LNCAP (cell line): ENCODE data around the gene MIGA2.

Experiments used
- TF ChIP-seq, protein P1 (sequence below): fragments of 450-650 bp; IDR thresholded peaks from 2 replicates; pipeline ENCODE4 v1.5.1; 2017; ENCODE audit warnings: mild to moderate bottlenecking

Gene MIGA2

DNA sequence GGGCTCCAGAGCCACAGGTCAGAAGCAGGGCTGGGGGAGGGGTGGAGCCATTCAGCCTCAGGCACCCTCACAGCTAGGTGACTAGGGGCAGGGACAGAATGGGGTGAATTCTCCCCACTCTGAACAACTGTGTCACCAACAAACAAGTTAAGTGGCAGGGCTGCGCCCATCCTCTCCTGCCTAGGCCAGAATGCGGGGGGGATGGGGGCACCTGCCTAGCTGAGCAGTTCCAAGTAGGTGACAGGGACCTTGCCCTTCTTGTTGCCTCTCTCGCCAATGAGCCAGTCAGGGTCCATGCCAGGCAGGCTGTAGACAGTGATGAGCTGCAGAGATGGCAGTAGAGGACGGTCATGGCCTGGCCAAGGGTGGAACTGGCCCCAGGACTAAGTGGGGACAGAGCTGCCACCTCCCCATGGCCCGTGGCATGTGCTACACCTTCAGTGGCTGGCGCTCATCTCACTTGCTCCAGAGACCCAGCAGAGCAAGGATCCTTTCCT, 27.9 kb upstream of the MIGA2 start:
- TF ChIP-seq, protein P1, sequence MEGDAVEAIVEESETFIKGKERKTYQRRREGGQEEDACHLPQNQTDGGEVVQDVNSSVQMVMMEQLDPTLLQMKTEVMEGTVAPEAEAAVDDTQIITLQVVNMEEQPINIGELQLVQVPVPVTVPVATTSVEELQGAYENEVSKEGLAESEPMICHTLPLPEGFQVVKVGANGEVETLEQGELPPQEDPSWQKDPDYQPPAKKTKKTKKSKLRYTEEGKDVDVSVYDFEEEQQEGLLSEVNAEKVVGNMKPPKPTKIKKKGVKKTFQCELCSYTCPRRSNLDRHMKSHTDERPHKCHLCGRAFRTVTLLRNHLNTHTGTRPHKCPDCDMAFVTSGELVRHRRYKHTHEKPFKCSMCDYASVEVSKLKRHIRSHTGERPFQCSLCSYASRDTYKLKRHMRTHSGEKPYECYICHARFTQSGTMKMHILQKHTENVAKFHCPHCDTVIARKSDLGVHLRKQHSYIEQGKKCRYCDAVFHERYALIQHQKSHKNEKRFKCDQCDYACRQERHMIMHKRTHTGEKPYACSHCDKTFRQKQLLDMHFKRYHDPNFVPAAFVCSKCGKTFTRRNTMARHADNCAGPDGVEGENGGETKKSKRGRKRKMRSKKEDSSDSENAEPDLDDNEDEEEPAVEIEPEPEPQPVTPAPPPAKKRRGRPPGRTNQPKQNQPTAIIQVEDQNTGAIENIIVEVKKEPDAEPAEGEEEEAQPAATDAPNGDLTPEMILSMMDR = no peak

DNA sequence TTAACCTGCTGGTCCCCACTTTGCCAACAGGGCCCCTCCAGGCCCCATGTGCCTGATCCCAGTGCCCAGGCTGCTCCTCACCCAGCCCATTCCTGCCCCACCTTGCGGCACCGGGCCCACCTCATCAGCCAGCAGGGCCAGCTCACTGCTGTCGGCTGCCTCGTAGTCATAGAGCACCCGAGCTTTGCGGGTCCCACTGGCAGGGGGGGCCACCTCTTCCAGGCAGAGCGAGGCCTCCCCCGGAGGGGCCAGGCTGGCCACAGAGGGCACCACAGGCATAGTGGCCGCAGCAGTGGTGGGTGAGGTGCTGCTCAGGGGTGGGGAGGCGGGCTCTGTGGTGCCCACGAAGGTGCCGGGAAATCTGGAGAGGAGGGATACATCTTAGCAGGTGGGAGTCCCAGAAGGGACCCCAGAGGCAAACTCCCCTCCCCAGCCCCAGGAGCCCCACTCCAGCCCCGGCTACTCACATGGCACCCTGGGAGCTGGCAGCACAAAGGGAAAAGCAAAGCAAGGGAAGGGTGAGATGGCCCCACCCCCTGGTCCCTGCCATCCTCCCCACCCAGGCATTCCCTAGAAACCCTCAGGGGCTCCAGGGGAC, 27.3 kb upstream of the MIGA2 start:
- TF ChIP-seq, protein P1 = no peak

DNA sequence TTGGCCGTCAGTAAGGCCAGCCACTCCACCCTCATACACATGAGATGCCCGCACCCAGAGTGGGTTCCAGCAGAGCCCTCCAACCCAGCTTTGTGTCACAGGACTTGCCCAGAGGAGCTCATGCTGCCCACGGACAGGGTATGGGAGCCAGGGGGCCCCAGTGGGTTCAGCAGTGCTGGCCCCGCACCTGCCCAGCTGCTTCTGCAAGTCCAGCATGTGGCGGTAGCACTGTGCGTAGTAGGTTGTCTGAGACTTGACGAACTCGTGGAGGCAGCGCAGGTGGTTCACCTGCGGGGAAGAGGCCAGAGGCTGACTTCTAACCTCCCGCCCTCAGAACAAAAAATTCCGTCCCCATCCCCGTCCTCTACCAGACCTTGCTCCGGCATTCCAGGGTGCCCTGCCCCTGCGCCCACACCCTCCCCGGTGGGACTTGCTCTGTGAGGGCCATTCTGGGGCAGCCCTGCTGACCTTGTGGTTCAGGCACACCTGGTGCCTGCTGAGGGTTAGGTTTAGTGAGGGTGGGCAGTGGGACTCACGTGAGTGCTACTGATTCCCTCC, 26.8 kb upstream of the MIGA2 start:
- TF ChIP-seq, protein P1 = no peak

DNA sequence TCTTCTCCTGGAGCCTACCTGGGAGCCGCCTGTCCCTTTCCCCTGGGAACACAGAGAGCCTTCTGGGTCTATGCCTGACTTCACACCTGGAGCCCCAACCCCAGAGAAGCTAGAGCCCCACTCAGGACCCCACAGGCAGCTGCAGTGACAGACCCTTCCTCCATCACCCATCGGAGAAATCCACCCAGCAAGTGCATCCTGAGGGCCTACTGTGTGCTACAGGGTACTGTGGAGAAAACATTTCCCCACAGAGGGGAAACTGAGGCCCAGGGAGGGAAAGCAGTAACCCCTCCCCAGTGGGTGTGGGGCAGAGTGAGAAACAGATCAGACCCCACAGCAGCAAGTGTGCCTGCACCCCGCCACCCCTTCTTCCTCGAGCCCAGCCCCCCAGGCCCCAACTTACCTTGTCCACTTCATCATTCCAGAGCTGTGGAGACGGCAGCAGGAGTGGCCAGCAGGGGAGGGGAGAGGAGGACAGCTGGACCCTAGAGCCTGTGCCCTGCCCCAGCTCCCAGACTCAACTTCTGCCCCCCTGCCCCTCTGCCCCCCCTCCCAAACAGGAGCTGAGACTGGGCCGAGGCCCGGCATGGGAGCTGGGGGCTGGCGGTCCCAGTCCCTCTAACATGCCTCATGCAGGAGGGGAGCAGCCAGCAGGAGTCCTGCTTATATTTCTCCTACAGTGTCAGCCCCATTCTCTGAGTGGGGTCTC, 26.0 kb upstream of the MIGA2 start:
- TF ChIP-seq, protein P1 = no peak

DNA sequence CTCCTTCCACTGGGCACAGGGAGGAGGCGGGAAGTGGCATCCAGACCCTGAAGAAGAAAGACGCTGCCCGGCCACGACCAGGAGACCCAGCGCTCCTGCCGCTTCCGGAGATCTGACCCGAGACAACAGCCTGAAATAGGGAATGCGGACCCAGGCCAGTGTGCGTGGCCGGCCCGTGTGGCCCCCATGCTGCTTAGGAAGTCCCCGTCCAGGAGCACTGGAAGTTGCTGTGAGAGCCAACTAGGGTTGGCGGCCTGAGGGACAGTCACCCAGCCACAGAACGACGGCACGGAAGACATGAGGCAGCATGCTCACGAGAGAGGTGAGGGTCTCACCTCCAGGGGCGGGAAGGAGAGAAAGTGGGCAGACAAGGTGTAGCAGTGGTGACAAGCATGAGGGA, 25.3 kb upstream of the MIGA2 start:
- TF ChIP-seq, protein P1 = no peak

DNA sequence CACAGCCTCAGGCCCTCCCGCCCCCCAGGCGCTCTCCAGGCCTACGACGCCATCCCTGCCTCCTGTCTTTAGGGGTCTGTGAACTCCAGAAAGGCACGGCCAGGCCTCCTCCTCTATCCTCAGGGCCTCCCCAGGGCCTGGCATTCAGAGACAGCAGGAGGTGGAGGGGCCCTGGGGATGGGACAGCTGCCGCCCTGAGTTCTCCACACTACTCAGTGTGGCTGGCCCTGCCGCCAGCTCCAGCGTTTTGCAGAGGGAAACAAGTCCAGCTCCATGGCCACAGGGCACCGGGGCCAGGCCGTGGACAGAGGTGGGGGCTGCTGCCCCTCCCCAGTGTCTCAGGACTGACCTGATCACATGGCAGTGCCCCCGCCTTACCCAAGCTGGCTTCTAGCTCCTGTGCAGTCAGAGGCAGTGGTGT, 24.7 kb upstream of the MIGA2 start:
- TF ChIP-seq, protein P1 = no peak

DNA sequence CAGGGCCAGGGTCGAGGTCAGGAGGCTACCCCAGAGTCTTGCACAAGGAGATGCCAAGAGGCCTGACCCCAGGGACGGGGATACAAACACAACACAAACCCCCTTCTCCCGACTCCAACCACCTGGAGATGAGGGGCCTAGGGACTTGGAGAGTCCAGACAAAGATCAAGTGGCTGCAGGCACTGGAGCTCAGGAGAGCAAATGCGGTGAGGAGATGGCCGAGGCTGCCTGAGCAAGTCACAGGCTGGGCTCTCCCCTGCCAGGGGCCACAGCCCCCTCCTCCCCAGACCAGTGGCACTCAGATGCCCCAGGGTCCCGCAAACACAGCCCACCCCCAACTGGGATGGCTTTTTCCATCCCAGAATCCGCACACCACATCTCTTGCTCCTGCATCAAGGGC, 24.1 kb upstream of the MIGA2 start:
- TF ChIP-seq, protein P1 = no peak
